ENCODE measurements around the gene RCBTB1.

GRCh38 chr13:49587311-49587847 lies 2.0 kb upstream of the RCBTB1 start:
- TF ChIP-seq CTCF (IDR thresholded peaks at IDR 0.05; ENCODE audit: poor library complexity, severe bottlenecking) (no peak), REST (IDR thresholded peaks at IDR 0.05; ENCODE audit: borderline replicate concordance) (no peak), POLR2AphosphoS5 (IDR thresholded peaks at IDR 0.05) (no peak), TAF1 (IDR thresholded peaks at IDR 0.05; ENCODE audit: low read depth) (no peak), EZH2 (IDR thresholded peaks at IDR 0.05; ENCODE audit: borderline replicate concordance, insufficient read depth, low read length, poor library complexity, severe bottlenecking) (no peak)

Measured in neural cell (in vitro differentiated cells).